H1 (cell line): ENCODE results near the gene ATP11A. TPM values are rescaled to one million over a fixed set of nuclear protein-coding genes. Genes with fewer than 3 reads are reported as not detected.

Experiments
- CREB1 ChIP-seq: IDR thresholded peaks from 2 replicates; pipeline ENCODE4 v1.6.1; 2012; ENCODE audit warnings: inconsistent platforms
- polyA plus RNA-seq, 7 experiments: library from polyadenylated mRNA; depleted of rRNA in 3 of 7; stranded (reverse) in 5 of 7; unstranded in 2 of 7; fragments of >200 nt in 5 of 7; fragments of 200-250 nt in 2 of 7; gene quantifications; 1 replicate in 5 of 7; 2 replicates in 1 of 7; 4 replicates in 1 of 7; pipeline versions ENCODE4 v1.2.1 to v1.2.3, GENCODE V29; 2011 to 2013; ENCODE audit warnings: missing spikeins in 2 of 7, mixed read lengths in 2 of 7
- total RNA-seq: library from RNA; stranded (reverse); fragmentation: NEBNext Ultra II Directional; extraction: Animal tissue kit (Norgen Biotek cat#: 25700); gene quantifications from 2 replicates; pipeline ENCODE4 v1.2.1, GENCODE V29; 2021
- TF ChIP-seq, protein P1 (sequence below): IDR thresholded peaks from 2 replicates; pipeline ENCODE4 v1.6.1; 2011; ENCODE audit warnings: low read length, improper control_type of control experiment
- TF ChIP-seq, protein P2 (sequence below): IDR thresholded peaks from 2 replicates; pipeline ENCODE4 v1.6.1; 2012; ENCODE audit warnings: inconsistent platforms

ATP11A gene
- total and polyA plus RNA-seq, 2 of the 8 experiments (the other 6 are each of a cell fraction or from before 2014, with no cell fraction given): 28.8 to 72.9 TPM

- TF ChIP-seq CREB1: no peak
- TF ChIP-seq, protein P1, sequence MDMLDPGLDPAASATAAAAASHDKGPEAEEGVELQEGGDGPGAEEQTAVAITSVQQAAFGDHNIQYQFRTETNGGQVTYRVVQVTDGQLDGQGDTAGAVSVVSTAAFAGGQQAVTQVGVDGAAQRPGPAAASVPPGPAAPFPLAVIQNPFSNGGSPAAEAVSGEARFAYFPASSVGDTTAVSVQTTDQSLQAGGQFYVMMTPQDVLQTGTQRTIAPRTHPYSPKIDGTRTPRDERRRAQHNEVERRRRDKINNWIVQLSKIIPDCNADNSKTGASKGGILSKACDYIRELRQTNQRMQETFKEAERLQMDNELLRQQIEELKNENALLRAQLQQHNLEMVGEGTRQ: no peak
- TF ChIP-seq, protein P2, sequence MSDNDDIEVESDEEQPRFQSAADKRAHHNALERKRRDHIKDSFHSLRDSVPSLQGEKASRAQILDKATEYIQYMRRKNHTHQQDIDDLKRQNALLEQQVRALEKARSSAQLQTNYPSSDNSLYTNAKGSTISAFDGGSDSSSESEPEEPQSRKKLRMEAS: no peak
Observed at GRCh38 chr13:112651750-112652511, 37.9 kb upstream of the ATP11A start (continued).
